CD8-positive, alpha-beta memory T cell (primary cell): Measurements from ENCODE around the gene CSNK2A3. TPM values are rescaled to one million over a fixed set of nuclear protein-coding genes. Genes with fewer than 3 reads are reported as not detected.
A peak's percentile ranks its signal among the peaks of the same experiment; 100 is the strongest.

ENCODE experiments used
- CTCF ChIA-PET: fragments of 350-600 bp; sonication (Branson Sonifier 250); formaldehyde crosslinking; loops from one replicate; lab custom pipeline; 2021; ENCODE audit warnings: antibody characterized with exemption; lab: Charles Lee
- POLR2A ChIA-PET: fragments of 350-600 bp; sonication (Branson Sonifier 250); formaldehyde crosslinking; loops from one replicate; lab custom pipeline; 2021; ENCODE audit warnings: antibody characterized with exemption; lab: Charles Lee
- DNase-seq, 5 donors: peaks; one replicate each; pipeline versions ENCODE4 v3.0.0 to v3.0.0-alpha.2; 2020 to 2022; ENCODE audit warnings: mixed read lengths in 1 of 5
- H3K27ac ChIP-seq: one replicate; pipeline ENCODE4 v1.7.0; 2013; ENCODE audit warnings: low read depth, mild to moderate bottlenecking, low read length, moderate library complexity
- H3K27me3 ChIP-seq: 2 replicates; pipeline ENCODE4 v1.7.0; 2013; ENCODE audit warnings: low read length, mild to moderate bottlenecking; ENCODE audit not compliant: insufficient read depth, poor library complexity, severe bottlenecking
- H3K36me3 ChIP-seq: 2 replicates; pipeline ENCODE4 v1.7.0; 2013; ENCODE audit warnings: mild to moderate bottlenecking, low read length, moderate library complexity; ENCODE audit not compliant: insufficient read depth
- H3K4me1 ChIP-seq: 2 replicates; pipeline ENCODE4 v1.7.0; 2013; ENCODE audit warnings: mild to moderate bottlenecking, low read length, moderate library complexity; ENCODE audit not compliant: insufficient read depth
- H3K4me3 ChIP-seq: 2 replicates; pipeline ENCODE4 v1.7.0; 2013; ENCODE audit warnings: mild to moderate bottlenecking, low read length
- H3K9me3 ChIP-seq: 2 replicates; pipeline ENCODE4 v1.7.0; 2013; ENCODE audit warnings: mild to moderate bottlenecking, low read length
- H3K27ac Mint-ChIP-seq, 8 donors: one replicate each; pipeline ENCODE4 v1.8.0; 2020 to 2021; ENCODE audit warnings: mixed read lengths in 8 of 8, mild to moderate bottlenecking in 6 of 8, inconsistent platforms in 3 of 8, moderate library complexity in 3 of 8
- H3K27me3 Mint-ChIP-seq, 2 donors: one replicate each; pipeline ENCODE4 v1.8.0; 2020 to 2021; ENCODE audit warnings: mixed read lengths in 2 of 2, mild to moderate bottlenecking in 1 of 2, moderate library complexity in 1 of 2
- H3K36me3 Mint-ChIP-seq, 3 donors: one replicate each; pipeline ENCODE4 v1.8.0; 2020 to 2021; ENCODE audit warnings: mixed read lengths in 3 of 3, inconsistent platforms in 1 of 3, mild to moderate bottlenecking in 1 of 3
- H3K4me1 Mint-ChIP-seq, 3 donors: one replicate each; pipeline ENCODE4 v1.8.0; 2020 to 2021; ENCODE audit warnings: mixed read lengths in 3 of 3, inconsistent platforms in 1 of 3, mild to moderate bottlenecking in 1 of 3
- H3K4me3 Mint-ChIP-seq, 7 donors: one replicate each; pipeline ENCODE4 v1.8.0; 2020 to 2021; ENCODE audit warnings: mixed read lengths in 7 of 7, mild to moderate bottlenecking in 6 of 7, moderate library complexity in 4 of 7, inconsistent platforms in 2 of 7
- H3K9me3 Mint-ChIP-seq, 5 donors: one replicate each; pipeline ENCODE4 v1.8.0; 2020 to 2022; ENCODE audit warnings: mixed read lengths in 5 of 5, mild to moderate bottlenecking in 3 of 5, moderate library complexity in 2 of 5, inconsistent platforms in 1 of 5
- polyA plus RNA-seq: library from polyadenylated mRNA; unstranded; fragments of 300-500 nt; fragmentation: Illumina TruSeq; gene quantifications from one replicate; pipeline ENCODE4 v1.2.3, GENCODE V29; 2021
- total RNA-seq, 2 experiments: library from RNA; stranded (reverse); gene quantifications; one replicate each; pipeline ENCODE4 v1.2.3, GENCODE V29; 2021

Gene CSNK2A3
- total and polyA plus RNA-seq, 3 experiments from 2014 or later: 1.1 to 2.6 (median 2.6) TPM

DNA sequence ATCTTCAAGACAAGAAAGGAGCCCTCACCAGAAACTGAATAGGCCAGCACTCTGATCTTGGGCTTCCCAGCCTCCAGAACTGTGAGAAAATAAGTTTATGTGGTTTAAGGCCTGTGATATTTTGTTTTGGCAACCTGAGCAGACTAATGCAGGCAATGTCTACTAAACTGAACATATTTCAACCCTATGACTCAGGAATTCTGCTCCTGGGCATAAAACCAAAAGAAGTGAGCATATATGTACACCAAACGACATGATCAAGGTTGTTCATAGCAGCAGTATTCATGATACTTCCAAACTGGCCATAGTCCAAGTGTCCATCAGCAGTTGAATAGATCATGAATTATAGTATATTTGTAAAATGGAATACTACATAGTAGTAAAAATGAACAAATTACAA, 29.0 kb downstream of the CSNK2A3 start:
- no peak for DNase-seq
- Histone ChIP-seq H3K4me3 (no peak overlapping the region), H3K9me3 (no peaks in the 10 kb centered on the region), H3K27me3 (no peaks in the 10 kb centered on the region), H3K27ac (no peak overlapping the region), H3K36me3 (no peaks in the 10 kb centered on the region), H3K4me1 (no peaks in the 10 kb centered on the region)
- no peaks in the 10 kb centered on the region for H3K36me3 Mint-ChIP-seq
- peaks cover 7 to 9% of the 10 kb centered on the region in 2 donors for H3K27me3 Mint-ChIP-seq
- peaks cover 0 to 7% (median 2%) of the 10 kb centered on the region in 5 donors for H3K9me3 Mint-ChIP-seq
- CTCF ChIA-PET: no interaction called here
- H3K4me1 Mint-ChIP-seq: no peaks in the 10 kb centered on the region
- no peak overlapping the region for H3K27ac Mint-ChIP-seq
- no peak overlapping the region for H3K4me3 Mint-ChIP-seq
- POLR2A ChIA-PET: no interaction called here

DNA sequence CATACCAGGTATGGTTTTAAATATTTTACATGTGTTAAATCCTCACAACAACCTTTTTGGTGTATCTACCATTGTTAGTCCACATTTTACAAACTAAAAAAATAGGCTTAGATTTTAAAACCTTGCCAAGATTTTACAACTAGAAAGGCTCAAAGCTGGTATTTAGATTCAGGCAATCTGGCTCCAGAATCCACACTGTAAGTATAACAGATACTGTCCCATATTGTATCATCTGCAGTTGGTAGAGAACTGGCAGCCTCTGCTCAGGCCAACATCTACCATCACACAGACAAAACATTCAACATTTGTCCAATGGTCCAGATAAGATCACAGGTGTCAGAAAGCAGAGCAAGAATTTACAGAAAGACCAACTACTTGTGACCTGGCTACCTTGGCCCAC, 30.9 kb downstream of the CSNK2A3 start:
- Histone ChIP-seq H3K4me3 (no peak overlapping the region), H3K27me3 (no peaks in the 10 kb centered on the region), H3K36me3 (no peaks in the 10 kb centered on the region), H3K4me1 (no peaks in the 10 kb centered on the region), H3K9me3 (no peaks in the 10 kb centered on the region), H3K27ac (no peak overlapping the region)
- Mint-ChIP-seq H3K4me3 (no peak overlapping the region), H3K27ac (no peak overlapping the region), H3K4me1 (no peaks in the 10 kb centered on the region), H3K9me3 (peaks cover 0 to 8% (median 2%) of the 10 kb centered on the region in 5 donors), H3K36me3 (no peaks in the 10 kb centered on the region), H3K27me3 (peaks cover 7% of the 10 kb centered on the region in 2 donors)
- CTCF ChIA-PET: no interaction called here
- DNase-seq: no peak
- POLR2A ChIA-PET: no interaction called here

DNA sequence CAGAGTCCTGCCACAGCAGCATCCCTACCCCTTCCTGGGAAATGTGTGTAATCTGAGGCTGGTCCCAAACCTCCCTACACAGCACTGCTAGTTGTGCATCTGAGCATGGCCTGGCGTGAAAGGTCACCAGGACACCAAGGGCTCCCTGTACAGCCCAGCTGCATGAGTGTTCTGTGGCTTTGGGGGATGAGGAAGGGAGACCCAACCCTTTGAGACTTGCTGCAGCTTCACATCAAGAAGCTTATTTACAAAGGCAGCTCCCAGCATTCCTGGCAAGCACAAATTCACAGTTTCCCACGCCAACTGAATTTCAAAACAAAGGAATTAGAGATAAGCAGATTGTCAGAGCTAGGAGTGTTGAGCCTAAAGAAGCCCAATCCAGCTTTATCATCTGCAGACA, 32.2 kb downstream of the CSNK2A3 start:
- Histone ChIP-seq H3K9me3 (no peaks in the 10 kb centered on the region), H3K27me3 (no peaks in the 10 kb centered on the region), H3K36me3 (no peaks in the 10 kb centered on the region), H3K27ac (no peak overlapping the region), H3K4me3 (no peak overlapping the region), H3K4me1 (no peaks in the 10 kb centered on the region)
- no peaks in the 10 kb centered on the region for H3K36me3 Mint-ChIP-seq
- DNase-seq: no peak
- CTCF ChIA-PET: no interaction called here
- no peaks in the 10 kb centered on the region for H3K4me1 Mint-ChIP-seq
- H3K4me3 Mint-ChIP-seq: no peak overlapping the region
- POLR2A ChIA-PET: no interaction called here
- H3K9me3 Mint-ChIP-seq: peaks cover 0 to 8% (median 2%) of the 10 kb centered on the region in 5 donors
- H3K27ac Mint-ChIP-seq: no peak overlapping the region
- H3K27me3 Mint-ChIP-seq: peaks cover 0 to 3% of the 10 kb centered on the region in 2 donors

DNA sequence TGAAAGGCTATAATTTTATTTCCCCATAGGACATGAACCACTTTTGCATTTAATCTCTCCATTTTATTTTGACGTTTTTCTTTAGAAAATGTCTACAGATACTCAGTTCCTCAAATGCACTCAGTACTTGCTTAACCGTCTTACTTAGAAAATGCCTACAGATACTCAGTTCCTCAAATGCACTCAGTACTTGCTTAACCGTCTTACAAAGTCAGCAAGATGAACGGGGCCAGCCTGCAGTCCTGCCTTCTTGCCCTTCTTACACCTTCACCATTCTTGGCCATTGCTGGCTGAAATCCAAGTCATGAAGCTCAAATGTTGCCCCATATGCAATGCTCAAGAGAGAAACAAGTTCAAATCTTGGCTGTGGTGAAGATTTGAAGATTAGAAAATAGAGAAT, 34.1 kb downstream of the CSNK2A3 start:
- H3K27me3 Mint-ChIP-seq: peaks cover 0 to 3% of the 10 kb centered on the region in 2 donors
- H3K4me1 Mint-ChIP-seq: no peaks in the 10 kb centered on the region
- no peak for DNase-seq
- Histone ChIP-seq H3K36me3 (no peaks in the 10 kb centered on the region), H3K4me1 (no peaks in the 10 kb centered on the region), H3K9me3 (no peaks in the 10 kb centered on the region), H3K4me3 (no peak overlapping the region), H3K27me3 (no peaks in the 10 kb centered on the region), H3K27ac (no peak overlapping the region)
- no peak overlapping the region for H3K27ac Mint-ChIP-seq
- H3K36me3 Mint-ChIP-seq: no peaks in the 10 kb centered on the region
- peaks cover 0 to 8% (median 2%) of the 10 kb centered on the region in 5 donors for H3K9me3 Mint-ChIP-seq
- CTCF ChIA-PET: no interaction called here
- H3K4me3 Mint-ChIP-seq: no peak overlapping the region
- POLR2A ChIA-PET: no interaction called here

DNA sequence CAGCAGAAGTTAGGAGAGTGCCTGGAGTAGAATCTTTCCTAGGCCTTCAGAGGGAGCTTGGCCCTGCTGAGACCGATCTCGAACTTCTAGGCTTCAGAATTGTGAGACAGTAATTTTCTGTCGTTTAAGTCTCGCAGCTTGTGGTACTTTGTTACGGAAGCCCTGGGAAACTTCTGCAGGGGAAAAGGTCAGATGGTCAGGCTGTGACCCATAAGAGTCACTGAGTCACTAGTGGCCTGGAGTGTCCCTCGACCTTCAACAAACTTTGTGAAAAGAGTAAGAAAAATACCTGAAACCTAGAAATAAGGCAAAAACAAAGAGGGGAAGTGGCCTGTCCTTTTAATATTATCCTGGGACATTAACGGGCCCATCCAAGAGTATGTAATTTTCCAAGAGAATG, 34.6 kb downstream of the CSNK2A3 start:
- no peaks in the 10 kb centered on the region for H3K4me1 ChIP-seq
- H3K4me3 ChIP-seq: no peak overlapping the region
- DNase-seq: no peak
- H3K9me3 Mint-ChIP-seq: peaks cover 0 to 8% (median 2%) of the 10 kb centered on the region in 5 donors
- no peak overlapping the region for H3K27ac Mint-ChIP-seq
- H3K4me3 Mint-ChIP-seq: no peak overlapping the region
- no peak overlapping the region for H3K27ac ChIP-seq
- H3K36me3 Mint-ChIP-seq: no peaks in the 10 kb centered on the region
- ChIA-PET CTCF (no interaction called here), POLR2A (no interaction called here)
- peaks cover 0 to 3% of the 10 kb centered on the region in 2 donors for H3K27me3 Mint-ChIP-seq
- no peaks in the 10 kb centered on the region for H3K4me1 Mint-ChIP-seq
- H3K9me3 ChIP-seq: no peaks in the 10 kb centered on the region
- no peaks in the 10 kb centered on the region for H3K27me3 ChIP-seq
- no peaks in the 10 kb centered on the region for H3K36me3 ChIP-seq

DNA sequence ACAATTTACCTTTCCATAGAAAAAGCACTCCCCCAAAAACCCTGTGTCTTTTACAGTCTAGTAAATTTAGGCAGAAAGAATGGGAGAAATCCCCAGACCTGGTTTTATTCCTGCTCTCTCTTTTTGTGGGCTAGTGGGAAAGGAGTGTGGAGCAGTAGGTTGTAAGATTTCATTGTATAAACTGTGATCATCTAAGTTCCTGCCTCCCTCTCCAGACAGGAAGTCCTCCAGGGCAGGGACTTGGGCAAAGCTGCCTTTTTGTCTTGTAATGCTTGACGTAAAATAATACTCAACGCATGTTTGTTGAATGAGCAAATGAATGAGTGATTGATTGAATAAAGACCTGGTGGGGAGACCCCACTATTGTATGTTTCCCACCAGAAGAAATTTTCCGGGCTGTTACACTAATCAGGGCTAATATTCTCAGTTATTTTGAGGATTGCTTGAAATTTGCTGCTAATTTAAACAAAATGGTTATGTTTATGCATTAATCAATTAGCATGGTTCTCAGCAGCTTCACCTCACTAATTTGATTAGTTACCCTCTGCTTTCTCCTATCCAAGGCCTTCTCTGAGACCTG, 36.3 kb downstream of the CSNK2A3 start:
- Mint-ChIP-seq H3K27ac (no peak overlapping the region), H3K4me1 (no peaks in the 10 kb centered on the region), H3K4me3 (no peak overlapping the region), H3K36me3 (no peaks in the 10 kb centered on the region), H3K27me3 (peaks cover 0 to 5% of the 10 kb centered on the region in 2 donors), H3K9me3 (peaks cover 0 to 1% (median 0%) of the 10 kb centered on the region in 5 donors)
- POLR2A ChIA-PET: no interaction called here
- CTCF ChIA-PET: no interaction called here
- no peaks in the 10 kb centered on the region for H3K9me3 ChIP-seq
- no peak overlapping the region for H3K4me3 ChIP-seq
- no peaks in the 10 kb centered on the region for H3K4me1 ChIP-seq
- H3K27ac ChIP-seq: no peak overlapping the region
- no peaks in the 10 kb centered on the region for H3K36me3 ChIP-seq
- no peak for DNase-seq
- H3K27me3 ChIP-seq: no peaks in the 10 kb centered on the region

DNA sequence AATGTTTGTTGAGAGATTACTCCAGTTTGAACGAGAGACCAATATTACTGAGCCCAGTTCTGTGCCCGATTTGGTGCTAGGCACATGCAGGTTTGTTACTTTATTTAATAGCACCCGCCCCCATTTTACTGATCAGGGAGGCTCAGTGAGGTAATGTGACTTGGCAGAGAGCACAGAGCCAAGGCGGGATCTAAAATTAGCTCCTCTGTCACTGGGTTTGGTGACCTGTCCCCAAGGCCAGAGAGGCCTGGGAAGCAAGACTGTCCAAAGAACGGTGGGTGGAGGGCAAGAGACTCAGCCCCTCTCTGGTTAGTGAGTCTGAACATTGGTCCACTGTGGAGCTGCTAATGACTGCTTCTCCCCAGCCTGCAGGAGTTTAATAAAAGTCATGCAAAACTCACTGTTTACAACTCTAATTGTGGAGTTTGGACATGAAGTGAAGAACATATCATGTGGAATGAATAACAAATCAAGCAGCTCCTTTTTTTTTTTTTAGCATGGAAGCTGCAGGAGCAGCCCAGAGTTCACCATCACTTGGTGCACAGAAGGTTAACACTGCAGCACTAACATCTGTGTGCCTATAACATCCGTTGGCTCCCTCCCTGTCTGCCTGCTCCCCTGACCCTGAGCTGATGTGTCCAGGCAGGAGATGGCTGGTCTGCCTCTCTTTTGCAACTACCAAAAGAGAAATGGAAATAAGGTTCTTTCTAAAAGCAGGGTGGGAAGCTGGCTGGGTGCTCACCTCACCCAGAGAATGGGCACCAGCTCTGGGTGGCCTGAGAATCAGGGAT, 39.0 kb downstream of the CSNK2A3 start:
- H3K36me3 ChIP-seq: no peaks in the 10 kb centered on the region
- ChIA-PET POLR2A (no interaction called here), CTCF (no interaction called here)
- no peak overlapping the region for H3K27ac ChIP-seq
- DNase-seq: no peak
- peak overlapping the region in 1 of 8 donors; percentile 25 for H3K27ac Mint-ChIP-seq
- H3K4me1 ChIP-seq: no peaks in the 10 kb centered on the region
- H3K36me3 Mint-ChIP-seq: no peaks in the 10 kb centered on the region
- H3K4me3 Mint-ChIP-seq: no peak overlapping the region
- H3K9me3 ChIP-seq: no peaks in the 10 kb centered on the region
- peaks cover 0 to 1% (median 0%) of the 10 kb centered on the region in 5 donors for H3K9me3 Mint-ChIP-seq
- peaks cover 6 to 7% (median 6%) of the 10 kb centered on the region in 3 donors for H3K4me1 Mint-ChIP-seq
- H3K4me3 ChIP-seq: no peak overlapping the region
- peaks cover 0 to 8% of the 10 kb centered on the region in 2 donors for H3K27me3 Mint-ChIP-seq
- no peaks in the 10 kb centered on the region for H3K27me3 ChIP-seq

DNA sequence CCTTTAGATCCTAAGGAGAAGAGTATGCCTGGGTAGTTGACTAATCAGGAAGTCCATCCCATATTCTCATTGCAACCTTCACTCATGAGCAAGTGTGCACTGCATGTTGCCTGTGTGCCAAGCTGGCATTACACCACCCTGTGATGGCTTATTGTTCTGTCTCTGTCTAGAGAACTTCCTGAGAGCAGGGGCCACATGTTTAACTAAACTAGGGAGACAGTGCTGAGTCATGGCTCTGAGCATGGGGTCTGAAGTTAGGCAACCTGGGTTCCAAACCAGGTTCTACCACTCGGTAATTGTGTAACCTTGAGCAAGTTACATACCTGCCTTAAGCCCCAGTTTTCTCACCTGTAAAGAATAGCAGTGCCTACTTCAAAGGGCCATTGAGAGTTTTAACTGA, 39.6 kb downstream of the CSNK2A3 start:
- no peaks in the 10 kb centered on the region for H3K36me3 ChIP-seq
- no peaks in the 10 kb centered on the region for H3K27me3 ChIP-seq
- H3K27me3 Mint-ChIP-seq: peaks cover 0 to 8% of the 10 kb centered on the region in 2 donors
- CTCF ChIA-PET: no interaction called here
- H3K27ac ChIP-seq: no peak overlapping the region
- H3K4me1 ChIP-seq: no peaks in the 10 kb centered on the region
- DNase-seq: no peak
- no peak overlapping the region for H3K4me3 Mint-ChIP-seq
- no peak overlapping the region for H3K4me3 ChIP-seq
- H3K36me3 Mint-ChIP-seq: no peaks in the 10 kb centered on the region
- H3K9me3 ChIP-seq: no peaks in the 10 kb centered on the region
- no peak overlapping the region for H3K27ac Mint-ChIP-seq
- POLR2A ChIA-PET: no interaction called here
- peaks cover 0 to 1% (median 0%) of the 10 kb centered on the region in 5 donors for H3K9me3 Mint-ChIP-seq
- peaks cover 6 to 7% (median 6%) of the 10 kb centered on the region in 3 donors for H3K4me1 Mint-ChIP-seq
